Loucy (cell line): Measurements from ENCODE around the gene RRM1.

Source experiments
- H2AFZ ChIP-seq: fragments of 200-600 bp; sonication (generic); 2 replicates; pipeline ENCODE4 v1.6.0; 2016; ENCODE audit warnings: antibody characterized with exemption, mild to moderate bottlenecking, low read length, moderate library complexity
- H3F3A ChIP-seq: fragments of 200-600 bp; 2 replicates; pipeline ENCODE4 v1.6.0; 2016; ENCODE audit warnings: antibody characterized with exemption, low read depth, mild to moderate bottlenecking
- H3K27me3 ChIP-seq: fragments of 200-600 bp; sonication (generic); 2 replicates; pipeline ENCODE4 v1.6.1; 2014; ENCODE audit warnings: low read length, mild to moderate bottlenecking; ENCODE audit not compliant: insufficient read depth, poor library complexity, severe bottlenecking
- H3K36me3 ChIP-seq: fragments of 200-600 bp; sonication (generic); 2 replicates; pipeline ENCODE4 v1.6.1; 2016; ENCODE audit warnings: low read length; ENCODE audit not compliant: insufficient read depth
- H3K4me1 ChIP-seq: fragments of 200-600 bp; sonication (generic); 2 replicates; pipeline ENCODE4 v1.5.1; 2014; ENCODE audit warnings: low read length, mild to moderate bottlenecking; ENCODE audit not compliant: insufficient read depth, poor library complexity, severe bottlenecking
- H3K4me2 ChIP-seq: fragments of 200-600 bp; sonication (generic); 2 replicates; pipeline ENCODE4 v1.6.0; 2014; ENCODE audit warnings: antibody characterized with exemption, low read length, low read depth, mild to moderate bottlenecking; ENCODE audit not compliant: poor library complexity, severe bottlenecking
- H3K4me3 ChIP-seq: fragments of 200-600 bp; sonication (generic); 2 replicates; pipeline ENCODE4 v1.5.1; 2014; ENCODE audit warnings: low read length, mild to moderate bottlenecking, mixed read lengths; ENCODE audit not compliant: poor library complexity, severe bottlenecking
- H3K79me2 ChIP-seq: fragments of 200-600 bp; sonication (generic); 2 replicates; pipeline ENCODE4 v1.6.1; 2014; ENCODE audit warnings: low read length; ENCODE audit not compliant: insufficient read depth
- H3K9ac ChIP-seq: fragments of 200-600 bp; sonication (generic); 2 replicates; pipeline ENCODE4 v1.6.0; 2014; ENCODE audit warnings: mild to moderate bottlenecking, low read depth, low read length, moderate library complexity; ENCODE audit not compliant: poor library complexity, severe bottlenecking
- H3K9me2 ChIP-seq: fragments of 200-600 bp; sonication (generic); replicated peaks from 2 replicates; pipeline ENCODE4 v1.6.1; 2016; ENCODE audit warnings: low read depth, low read length, mixed read lengths
- H3K9me3 ChIP-seq: fragments of 200-600 bp; sonication (generic); 2 replicates; pipeline ENCODE4 v1.6.1; 2014; ENCODE audit warnings: mild to moderate bottlenecking, antibody characterized with exemption, low read length, low read depth; ENCODE audit not compliant: insufficient read depth
- H4K20me1 ChIP-seq: fragments of 200-600 bp; sonication (generic); 2 replicates; pipeline ENCODE4 v1.6.0; 2014; ENCODE audit warnings: antibody characterized with exemption, low read length, mild to moderate bottlenecking; ENCODE audit not compliant: insufficient read depth, poor library complexity, severe bottlenecking
- CTCF ChIP-seq: fragments of 200-600 bp; sonication (generic); conservative IDR thresholded peaks from 2 replicates; pipeline ENCODE4 v1.5.1; 2014; ENCODE audit warnings: mild to moderate bottlenecking, antibody characterized with exemption, low read length
- EZH2phosphoT487 ChIP-seq: fragments of 200-600 bp; IDR thresholded peaks from 2 replicates; pipeline ENCODE4 v1.6.1; 2018; ENCODE audit warnings: antibody characterized with exemption, mild to moderate bottlenecking, moderate library complexity, borderline replicate concordance

The RRM1 gene

DNA sequence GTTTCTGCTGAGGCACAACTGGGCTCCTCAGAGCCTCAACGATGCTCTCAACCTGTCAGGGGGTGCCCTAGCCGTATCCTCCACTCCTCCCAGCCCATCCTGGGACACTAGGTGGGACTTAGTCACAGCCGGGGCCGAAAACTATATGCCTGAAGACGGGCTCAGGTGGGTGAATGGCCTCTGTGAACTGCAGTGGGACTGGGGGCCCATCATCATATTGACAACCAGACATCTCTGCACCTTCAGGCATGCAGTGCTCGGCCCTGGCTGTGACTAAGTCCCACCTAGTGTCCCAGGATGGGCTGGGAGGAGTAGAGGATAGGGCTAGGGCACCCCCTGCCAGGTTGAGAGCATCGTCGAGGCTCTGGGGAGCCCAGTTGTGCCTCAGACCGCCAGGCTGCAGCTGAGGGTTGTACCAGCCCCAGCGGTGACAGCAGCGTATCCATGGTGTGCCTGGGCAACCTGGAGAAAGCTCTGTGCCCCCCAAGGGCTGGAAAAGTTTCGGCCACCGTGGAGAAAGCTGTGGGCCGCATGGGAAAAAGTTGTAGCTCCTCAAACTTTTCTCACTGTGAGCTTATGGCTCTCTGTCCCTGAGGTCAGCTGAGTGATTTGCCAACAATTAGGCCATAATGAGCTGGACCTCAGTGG lies 88.9 kb downstream of the RRM1 start:
- TF ChIP-seq EZH2phosphoT487: no peak
- no peak for TF ChIP-seq CTCF
- Histone ChIP-seq H4K20me1 (no peaks in the 10 kb centered on the region), H3K9ac (no peak overlapping the region), H3F3A (no peaks in the 10 kb centered on the region), H3K9me2 (no peaks in the 10 kb centered on the region), H3K4me3 (no peak overlapping the region), H3K4me1 (peaks cover 11% of the 10 kb centered on the region), H3K36me3 (no peaks in the 10 kb centered on the region), H2AFZ (no peak overlapping the region), H3K9me3 (no peaks in the 10 kb centered on the region), H3K27me3 (no peaks in the 10 kb centered on the region), H3K4me2 (no peak overlapping the region), H3K79me2 (no peaks in the 10 kb centered on the region)

GRCh38 chr11:4184163-4184916 lies 89.7 kb downstream of the RRM1 start:
- Histone ChIP-seq H4K20me1 (no peaks in the 10 kb centered on the region), H3K4me3 (no peak overlapping the region), H3K79me2 (no peaks in the 10 kb centered on the region), H3F3A (no peaks in the 10 kb centered on the region), H2AFZ (no peak overlapping the region), H3K27me3 (no peaks in the 10 kb centered on the region), H3K36me3 (no peaks in the 10 kb centered on the region), H3K9me3 (no peaks in the 10 kb centered on the region), H3K4me1 (peaks cover 11% of the 10 kb centered on the region), H3K9ac (no peak overlapping the region), H3K4me2 (no peak overlapping the region), H3K9me2 (no peaks in the 10 kb centered on the region)
- TF ChIP-seq EZH2phosphoT487: no peak
- TF ChIP-seq CTCF: no peak

GRCh38 chr11:4185561-4185960 lies 91.0 kb downstream of the RRM1 start:
- TF ChIP-seq EZH2phosphoT487 (no peak), CTCF (no peak)

More at GRCh38 chr11:4185561-4185960, 91.0 kb downstream of the RRM1 start:
- Histone ChIP-seq H3K4me1 (peaks cover 11% of the 10 kb centered on the region), H3K36me3 (no peaks in the 10 kb centered on the region), H3K79me2 (no peaks in the 10 kb centered on the region), H3K27me3 (no peaks in the 10 kb centered on the region), H3K9ac (no peak overlapping the region), H3K9me3 (no peaks in the 10 kb centered on the region), H3K4me2 (no peak overlapping the region), H2AFZ (no peak overlapping the region), H4K20me1 (no peaks in the 10 kb centered on the region), H3K4me3 (no peak overlapping the region), H3K9me2 (no peaks in the 10 kb centered on the region), H3F3A (no peaks in the 10 kb centered on the region)
